NCI-H2171 (cell line): ENCODE measurements around the gene CHN2.

Experiments
- DNase-seq: peaks from one replicate; lab custom pipeline; 2025; lab: John Stamatoyannopoulos, UW

CHN2 gene

DNA sequence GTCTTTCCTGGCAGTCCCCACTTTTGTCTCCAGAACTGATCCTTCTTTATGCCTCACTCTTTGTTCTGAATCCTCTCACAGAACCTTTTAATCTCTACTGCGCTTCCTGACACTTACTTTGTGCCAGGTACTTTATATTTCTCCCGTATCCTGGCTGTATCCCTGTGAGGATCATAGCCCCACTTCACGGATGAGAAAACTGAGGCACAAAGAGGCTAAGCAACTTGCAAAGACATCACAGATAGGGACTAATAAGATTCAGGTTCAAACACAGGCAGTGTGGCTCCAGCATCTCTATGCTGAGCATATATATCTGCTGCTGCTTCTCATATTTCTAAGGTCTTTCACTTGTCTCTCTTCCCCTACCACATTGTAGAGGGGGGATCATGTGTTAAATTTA, 116.7 kb downstream of the CHN2 start:
- no peak for DNase-seq

DNA sequence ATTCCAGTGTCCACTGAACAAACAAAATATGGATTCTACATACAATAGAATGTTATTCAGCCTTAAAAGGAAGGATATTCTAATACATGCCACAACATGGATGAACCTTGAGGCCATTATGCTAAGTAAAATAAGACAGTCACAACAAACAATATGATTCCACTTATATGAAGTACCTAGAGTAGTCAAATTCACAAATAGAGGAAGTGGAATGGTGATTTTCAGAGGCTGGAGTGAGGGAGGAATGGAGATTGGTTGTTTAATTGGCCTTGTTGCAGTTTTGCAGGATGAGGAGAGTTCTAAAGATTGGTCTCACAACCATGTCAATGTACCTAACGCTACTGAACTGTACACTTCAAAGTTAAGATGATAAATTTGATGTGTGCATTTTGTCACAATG, 119.6 kb downstream of the CHN2 start:
- DNase-seq, result no peak

DNA sequence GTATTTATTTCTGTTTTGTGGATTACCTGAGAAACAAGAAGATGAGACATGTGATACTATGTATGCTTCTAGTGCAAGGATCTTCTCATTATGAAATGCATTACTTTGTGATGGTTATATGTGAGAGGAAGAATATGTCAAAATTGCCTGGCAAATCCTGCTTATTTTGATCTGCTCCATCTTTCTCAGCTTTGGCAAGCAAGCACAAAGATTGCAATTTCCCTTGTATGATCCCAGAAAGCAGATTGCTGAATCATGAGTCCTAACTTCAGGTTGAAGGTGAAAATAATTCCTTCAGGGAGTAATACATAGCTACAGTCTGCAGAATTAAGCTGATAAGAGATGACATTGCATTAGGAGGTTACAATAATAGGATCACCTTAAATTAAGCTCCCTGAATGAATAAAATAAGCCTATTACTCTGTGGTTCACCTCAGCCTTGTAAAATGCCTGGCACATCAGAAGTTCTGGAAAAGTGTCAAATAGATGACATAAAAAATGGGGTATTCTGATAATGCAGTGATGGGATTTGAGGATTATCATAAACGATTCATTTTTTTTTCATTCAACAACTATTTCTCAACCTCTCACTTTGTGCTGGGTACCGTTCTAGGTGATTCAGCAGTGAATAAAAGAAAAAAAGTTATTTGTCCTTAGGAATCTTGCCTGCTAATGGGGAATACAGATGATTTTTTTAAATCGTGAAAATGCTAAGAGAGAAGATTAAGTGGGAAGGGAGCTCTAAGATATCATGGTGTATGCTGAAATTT, 120.7 kb downstream of the CHN2 start:
- DNase-seq, result no peak

DNA sequence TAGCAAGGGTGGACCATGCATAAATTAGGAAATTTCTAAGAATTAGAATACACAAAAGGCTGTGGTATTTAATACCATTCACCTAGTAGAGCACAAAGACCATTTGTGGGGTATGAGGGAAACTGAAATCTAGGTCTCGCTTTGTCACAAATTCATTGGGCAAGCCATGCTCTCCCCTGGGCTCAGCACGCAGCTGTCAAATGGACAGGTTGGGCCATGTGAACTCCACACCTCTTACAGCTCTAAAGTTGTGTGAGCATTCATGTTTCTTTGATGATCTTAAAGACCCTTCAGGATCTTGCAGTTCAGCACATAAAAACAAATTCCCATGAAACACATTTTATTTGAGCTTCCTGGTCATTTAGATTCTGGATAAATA, 121.3 kb downstream of the CHN2 start:
- DNase-seq, result no peak

DNA sequence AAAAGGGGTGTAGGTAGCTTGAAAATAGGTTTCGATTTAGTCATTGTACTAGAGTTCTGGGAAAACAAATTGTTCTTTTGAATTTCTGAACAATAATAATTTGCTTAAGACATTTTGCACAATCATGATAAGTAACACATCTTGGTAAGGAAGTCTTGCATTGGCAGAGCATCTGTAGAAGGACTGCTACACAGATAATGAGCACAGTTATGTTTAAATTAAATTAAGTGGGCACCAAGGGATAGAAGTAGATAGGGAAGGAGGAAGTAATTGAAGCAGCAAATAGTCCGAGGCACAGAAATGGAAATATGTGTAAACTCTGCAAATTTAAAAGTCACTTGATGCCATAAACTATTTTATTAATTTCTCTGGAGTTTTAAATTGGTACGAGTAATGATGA, 122.4 kb downstream of the CHN2 start:
- no peak for DNase-seq

DNA sequence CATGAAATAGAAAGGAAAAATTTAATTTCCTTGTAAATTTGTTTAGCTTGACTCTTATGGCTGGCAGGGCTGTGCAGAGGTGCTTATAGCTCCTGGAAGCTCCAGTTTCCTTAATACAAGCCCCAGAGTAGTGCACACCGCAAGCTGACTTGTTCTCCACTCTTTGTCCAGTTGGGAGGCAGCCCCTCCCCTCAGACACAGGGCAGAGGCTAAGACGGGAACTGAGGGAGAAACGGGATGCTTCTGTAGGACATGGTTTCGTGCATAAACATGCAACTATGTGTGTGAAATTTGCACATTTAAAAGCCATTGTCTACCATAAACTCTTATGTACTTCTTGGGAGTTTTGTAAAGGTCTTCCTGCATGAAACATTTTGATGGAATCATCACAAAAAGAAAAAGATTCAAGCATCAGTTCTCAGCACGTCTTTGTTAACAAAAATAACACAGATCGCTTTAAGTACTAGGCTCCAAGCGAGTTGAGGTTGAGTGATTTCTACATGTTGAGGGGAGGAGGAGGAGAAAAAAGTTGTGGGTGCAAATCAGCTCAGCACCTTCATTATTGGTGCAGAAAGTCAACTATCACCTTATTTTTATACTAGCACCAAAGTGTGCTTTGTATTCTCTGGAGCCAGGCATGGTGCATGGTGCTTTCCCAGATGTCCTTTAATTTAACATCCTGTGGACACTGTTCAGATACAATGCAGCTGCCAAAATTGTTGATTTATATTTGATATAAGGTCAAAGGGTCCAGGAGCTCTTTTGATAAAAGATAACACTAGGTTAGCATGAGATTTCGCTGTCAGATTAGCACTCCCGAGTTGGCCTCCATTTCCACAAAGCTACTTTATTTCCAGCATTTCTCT, 124.5 kb downstream of the CHN2 start:
- DNase-seq, result no peak

DNA sequence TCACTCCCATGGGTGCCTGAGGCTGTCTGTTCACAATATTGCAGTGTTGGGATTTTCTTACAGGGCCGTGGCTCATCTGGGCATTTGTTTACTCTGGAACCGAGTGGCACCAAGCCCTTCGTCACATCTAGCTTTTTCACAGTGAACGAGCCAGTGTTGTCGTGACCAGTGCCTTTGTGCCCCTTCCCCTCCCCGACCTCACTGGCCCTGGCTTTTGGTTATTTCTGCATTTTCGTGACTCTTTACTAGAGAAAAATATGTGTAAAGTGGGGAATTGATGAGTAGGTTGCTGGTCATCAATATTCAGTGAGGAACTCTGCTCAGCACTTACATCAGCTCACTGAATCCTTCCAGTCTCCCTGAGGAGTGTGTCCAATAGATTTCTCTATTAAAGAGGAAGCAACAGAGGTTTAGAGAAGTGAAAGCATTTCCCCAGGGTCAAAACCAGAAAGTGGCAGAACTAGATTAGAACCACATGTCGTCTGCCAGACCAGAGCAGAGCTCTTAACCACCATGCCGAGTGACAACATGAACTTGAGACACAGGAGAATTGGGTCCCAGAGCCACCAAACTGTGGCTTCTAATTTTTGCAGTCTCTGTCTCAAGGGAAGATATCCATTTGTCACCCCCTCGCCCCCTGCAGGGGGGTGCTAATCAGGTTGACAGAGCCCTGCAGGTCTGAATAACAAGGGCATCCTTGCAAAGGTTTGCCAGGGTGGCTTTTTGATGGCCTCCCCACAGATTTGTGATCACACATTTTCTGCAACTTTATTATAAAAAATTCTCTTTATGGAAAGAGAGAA, 125.3 kb downstream of the CHN2 start:
- no peak for DNase-seq

DNA sequence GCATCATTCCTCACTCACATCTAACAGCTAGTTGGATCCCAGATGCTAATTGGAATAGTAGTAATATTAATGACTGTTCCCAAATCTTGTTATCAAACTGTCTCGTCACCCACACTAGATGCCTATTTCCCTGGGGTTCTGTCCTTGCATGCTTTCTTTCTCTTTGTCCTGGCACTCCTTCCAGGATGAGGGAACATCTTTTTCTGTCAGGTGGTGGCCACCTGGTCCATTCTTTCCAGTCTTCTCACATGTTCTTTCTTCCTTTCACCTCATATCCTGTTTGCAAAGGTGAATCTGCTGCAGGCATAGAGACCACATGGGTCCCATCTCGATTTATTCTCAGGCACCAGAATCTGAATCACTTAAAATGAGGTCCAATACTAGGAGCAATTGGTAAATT, 126.0 kb downstream of the CHN2 start:
- DNase-seq, result no peak

DNA sequence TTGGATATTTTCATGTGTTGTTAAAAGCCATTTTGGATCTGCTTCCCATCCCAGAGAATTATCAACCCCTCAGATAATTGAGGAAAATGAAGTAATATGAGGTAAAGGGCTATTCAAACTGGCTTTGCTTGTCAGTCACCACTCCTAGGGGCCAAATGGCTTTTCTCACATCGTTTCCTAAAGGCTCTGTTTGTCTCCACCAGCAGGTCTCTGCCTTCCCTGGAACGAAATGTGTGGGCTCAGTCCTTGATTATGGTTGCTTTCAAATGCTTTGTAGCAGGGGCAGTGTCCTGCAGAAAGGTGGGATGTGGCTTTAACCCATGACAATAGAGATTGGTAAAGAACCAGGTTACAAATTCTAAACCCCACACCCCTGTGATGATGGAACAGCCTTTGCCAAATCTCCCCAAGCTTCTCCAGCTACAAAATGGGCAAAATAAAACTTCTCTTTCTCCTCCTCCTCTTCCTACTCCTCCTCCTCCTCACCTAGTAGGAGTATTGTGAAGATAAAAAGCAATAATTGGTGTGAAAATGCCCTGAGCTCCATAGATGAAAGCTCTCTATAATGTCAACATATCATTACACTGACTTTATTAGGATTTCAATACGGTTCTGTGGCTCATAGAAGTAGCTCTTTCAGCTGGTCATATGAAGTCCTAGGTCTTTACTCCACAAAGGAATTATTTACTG, 127.6 kb downstream of the CHN2 start:
- no peak for DNase-seq

DNA sequence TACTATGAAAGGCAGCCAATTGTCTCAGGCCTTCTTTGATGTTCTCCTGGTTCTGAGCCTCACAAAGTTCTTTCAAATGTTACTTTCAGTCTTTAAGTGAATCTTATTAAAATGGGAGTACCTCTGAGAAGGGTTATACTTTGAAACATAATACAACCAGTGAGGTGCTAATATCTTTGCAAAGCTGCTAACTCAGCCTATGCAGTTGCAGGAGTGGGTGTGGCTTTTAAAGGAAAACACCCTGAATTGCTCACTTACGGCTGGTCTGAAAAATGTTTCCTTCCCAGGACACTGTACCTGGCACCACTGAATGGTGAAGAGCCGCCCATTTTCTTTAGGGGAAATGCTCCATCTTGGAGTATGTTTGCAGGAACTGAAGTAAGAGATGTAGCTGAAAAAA, 130.9 kb downstream of the CHN2 start:
- no peak for DNase-seq

DNA sequence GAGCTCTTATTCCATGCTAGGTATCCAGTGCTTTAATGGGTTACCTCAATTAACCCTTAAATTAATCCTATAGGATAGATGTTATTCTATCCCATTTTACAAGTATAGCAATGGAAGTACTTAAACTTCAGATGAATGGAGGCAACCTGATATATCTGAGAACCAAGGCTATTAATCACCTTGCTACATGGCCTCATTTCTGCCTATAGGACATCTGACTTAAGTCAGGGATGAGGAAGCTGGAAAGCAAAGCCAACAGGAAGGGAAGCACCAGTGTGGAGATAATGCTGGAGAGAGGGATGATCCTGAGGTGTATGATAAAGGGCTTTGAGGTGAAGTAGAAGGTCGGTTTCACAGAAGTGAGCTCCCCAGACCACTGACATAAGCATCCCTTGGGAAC, 132.3 kb downstream of the CHN2 start:
- DNase-seq, result no peak

DNA sequence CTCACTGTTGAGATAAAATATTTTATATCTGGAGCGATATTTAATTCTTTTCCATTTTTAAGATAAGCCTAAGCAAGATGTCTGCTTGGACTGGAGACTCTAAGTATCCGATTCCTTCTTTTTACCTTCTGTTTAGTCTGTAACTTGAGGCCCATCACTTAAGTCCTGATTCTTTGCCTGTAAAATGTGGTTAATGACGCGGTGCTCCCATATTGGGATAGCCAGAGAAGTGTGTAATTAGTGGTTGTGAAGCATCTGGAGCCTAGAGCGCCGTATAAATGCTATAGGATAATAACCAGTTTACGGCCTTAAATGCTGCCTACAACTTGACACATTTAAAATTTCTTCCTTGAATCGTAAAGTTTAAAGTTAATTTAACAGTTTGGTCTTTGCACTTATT, 132.9 kb downstream of the CHN2 start:
- DNase-seq, result peak; percentile 76

DNA sequence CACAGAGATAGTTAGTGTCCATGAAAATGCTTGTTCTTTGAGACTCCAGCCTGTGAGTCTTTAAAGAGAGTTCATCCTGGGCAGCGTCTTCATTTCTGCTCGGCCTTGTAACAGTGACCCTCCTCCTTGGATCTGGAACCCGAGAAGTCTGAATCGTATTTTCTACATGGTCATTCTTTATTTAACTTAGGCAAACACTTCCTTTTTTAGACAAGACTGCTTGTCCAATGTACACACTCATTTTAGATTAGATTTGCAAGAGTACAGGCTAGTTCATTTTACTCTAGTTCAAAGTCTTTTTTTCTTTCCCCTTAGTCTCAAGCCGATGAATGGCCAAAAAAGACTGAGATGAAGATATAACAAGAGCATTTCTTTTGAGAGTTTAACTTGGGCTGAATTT, 133.5 kb downstream of the CHN2 start:
- DNase-seq, result no peak

DNA sequence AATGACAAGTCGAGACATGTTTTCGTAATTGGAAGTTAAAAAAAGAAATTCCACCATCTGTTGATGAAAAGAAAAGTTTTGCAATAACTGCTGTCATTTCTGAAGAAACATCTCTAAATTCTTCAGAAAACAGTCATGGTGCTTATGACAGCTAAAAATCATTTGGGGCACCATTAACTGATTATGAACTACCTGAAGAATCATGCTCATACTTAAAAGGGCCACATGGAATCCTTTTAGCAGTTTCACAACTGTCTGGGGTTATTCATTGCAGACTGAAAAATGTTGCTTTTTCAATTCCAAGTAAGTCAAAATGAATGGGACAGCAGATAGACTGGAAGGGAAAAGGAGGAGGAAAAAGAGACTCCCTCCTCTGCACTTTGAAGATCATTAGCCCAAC, 134.2 kb downstream of the CHN2 start:
- no peak for DNase-seq

DNA sequence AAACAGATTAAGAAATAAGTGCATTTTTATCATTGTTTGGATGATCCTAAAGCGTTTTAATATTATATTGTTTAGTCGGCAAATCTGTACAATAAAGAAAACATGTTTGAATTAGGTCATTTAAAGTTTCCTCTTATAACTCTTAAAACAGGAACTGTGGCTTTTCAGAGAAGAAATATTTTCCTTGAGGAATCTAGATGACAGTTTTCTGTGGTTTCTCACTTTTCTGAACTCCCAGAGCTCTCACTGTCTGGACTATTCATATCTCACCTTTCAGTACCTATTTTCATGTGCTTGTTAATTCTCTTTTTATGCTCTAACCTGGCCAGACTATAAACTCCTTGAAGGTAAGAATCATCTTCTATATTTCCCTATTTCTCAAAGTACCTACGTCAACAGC, 135.1 kb downstream of the CHN2 start:
- no peak for DNase-seq

DNA sequence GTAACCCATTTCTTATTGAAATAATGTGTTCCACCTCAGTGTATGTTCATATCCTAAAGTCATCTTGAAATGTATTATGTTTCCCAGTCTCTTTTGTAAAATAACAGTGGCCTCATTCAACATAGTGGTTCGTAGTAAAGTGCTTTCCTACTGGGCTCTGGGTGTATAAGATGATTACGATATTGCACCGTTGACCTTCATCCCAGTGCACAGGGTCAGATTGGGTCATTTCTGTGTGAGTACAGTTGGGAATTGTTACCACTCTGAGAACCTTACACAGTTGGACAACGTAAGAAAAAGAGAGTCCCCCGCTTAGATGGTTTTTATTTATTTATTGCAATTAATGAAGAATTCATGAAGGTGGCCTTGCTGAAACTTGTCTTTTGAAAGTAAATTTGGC, 135.6 kb downstream of the CHN2 start:
- no peak for DNase-seq

DNA sequence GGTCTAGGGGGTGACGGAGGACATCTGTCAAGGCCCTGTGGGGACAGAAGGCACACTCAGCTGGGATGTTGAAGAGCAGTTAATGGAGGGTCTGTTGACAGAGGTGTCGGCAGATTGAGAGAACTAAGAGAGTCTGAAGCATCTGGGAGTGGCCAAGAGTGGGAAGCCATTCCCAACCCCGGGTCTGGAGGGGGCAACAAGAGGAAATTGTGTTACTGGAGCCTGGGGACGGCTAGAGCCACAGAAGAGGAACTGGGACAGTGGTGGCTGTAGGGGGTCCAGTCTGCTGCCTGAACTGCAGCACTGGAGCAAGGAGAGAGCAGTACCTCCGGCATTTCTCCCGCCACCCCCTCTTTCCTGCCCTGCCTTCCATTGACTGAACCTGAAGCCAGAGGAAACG, 136.6 kb downstream of the CHN2 start:
- peak; percentile 33 for DNase-seq

DNA sequence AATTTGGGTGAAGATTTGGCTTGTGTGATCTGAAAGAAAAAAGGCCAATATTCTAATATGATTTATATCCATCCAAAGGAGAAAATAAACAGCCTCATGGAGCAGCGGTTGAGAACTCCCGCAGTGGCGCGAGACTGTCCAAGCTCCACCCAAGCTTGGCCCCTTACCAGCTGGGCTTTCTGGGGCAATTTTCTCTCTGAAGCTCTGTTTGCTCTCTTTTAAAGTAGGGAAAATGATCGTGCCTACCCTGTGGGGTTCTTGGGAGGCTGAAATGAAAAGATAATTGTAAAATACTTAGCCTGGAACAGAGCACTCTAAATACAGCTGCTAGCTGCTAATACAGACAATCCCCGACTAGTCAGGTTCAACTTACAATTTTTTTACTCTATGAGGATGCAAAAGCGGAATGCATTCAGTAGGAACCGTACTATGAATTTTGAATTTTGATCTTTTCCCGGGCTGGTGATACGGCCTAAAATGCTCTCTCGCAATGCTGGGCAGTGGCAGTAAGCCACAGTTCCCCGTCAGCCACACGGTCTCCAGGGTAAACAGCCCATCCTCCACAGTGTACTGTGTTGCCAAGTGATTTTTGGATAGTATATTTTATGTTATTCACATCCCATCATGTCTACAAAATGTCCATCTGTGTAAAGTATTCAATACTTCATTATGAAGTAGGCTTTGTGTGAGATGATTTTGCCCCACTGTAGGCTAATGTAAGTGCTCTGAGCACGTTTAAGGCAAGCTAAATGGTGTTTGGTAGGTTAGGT, 137.7 kb downstream of the CHN2 start:
- DNase-seq, result no peak

DNA sequence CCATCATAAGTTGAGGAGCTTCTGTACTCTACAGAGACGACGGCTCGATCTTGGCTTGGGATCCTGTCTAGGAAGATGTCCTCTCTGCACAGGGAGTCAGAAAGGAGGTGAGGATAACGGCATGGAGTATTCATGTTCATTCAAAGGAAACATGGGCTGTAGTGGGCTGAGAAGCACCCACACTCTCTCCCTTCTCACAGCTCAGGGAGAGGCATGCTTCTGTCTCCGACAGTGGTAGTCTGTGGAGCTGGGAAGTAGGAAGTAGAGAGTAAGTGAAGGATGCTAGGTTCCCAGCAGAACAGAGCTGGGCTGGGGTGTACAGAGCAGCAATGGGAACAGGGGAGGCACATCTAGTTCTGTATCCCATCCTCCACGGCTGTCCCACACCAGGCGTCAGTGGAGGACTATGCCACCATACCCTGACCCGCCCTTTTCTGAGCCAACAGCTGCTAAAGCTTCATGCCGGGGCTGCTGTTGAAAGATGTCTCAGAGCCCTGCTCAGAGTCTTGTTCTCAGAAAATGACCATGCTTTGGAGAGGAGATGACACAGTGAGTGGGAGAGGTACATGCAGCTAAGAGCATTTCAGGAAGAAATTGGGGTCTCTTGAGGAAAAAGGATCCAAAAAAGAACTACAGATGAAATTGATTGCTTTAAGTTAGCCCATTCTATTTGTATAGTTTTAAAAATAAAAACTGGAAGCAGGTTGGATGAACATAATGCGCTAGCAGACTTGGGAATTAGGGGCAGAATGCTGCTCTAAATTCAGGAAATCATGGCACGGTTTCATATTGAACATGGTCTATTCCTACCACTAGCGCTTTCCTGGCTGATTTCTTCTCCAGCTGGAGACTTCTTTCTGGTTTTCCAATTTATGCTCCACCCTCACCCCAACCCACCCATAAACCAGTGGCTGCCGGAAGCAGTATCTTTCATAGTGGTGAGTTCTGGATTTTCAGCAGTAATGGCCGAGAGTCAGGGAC, 138.6 kb downstream of the CHN2 start:
- no peak for DNase-seq
